AG09309 (cell line): Measurements from ENCODE around the gene CEP43.
A peak's percentile ranks its signal among the peaks of the same experiment; 100 is the strongest.

Source experiments
- DNase-seq: peaks from one replicate; pipeline ENCODE4 v3.0.0-alpha.2; 2010; ENCODE audit warnings: low read depth
- H3K4me3 ChIP-seq: 2 replicates; pipeline ENCODE4 v1.5.1; 2011; ENCODE audit warnings: mild to moderate bottlenecking, low read depth, low read length, moderate library complexity; ENCODE audit not compliant: control insufficient read depth
- CTCF ChIP-seq: IDR thresholded peaks from 2 replicates; pipeline ENCODE4 v1.5.1; 2011; ENCODE audit warnings: mild to moderate bottlenecking, low read depth, low read length, inconsistent platforms; ENCODE audit not compliant: insufficient read depth, control insufficient read depth; ENCODE audit errors: missing control alignments

The CEP43 gene

GRCh38 chr6:166996406-166996805, 2.8 kb upstream of the CEP43 start:
- no peak overlapping the region for H3K4me3 ChIP-seq
- TF ChIP-seq CTCF = no peak
- no peak for DNase-seq

- TF ChIP-seq CTCF = no peak
- no peak for DNase-seq
- H3K4me3 ChIP-seq = peak overlapping the region; percentile 61
Observed at GRCh38 chr6:166997348-166997747, 1.8 kb upstream of the CEP43 start.

GRCh38 chr6:166997768-166998255, 1.4 kb upstream of the CEP43 start:
- peak; percentile 66 for TF ChIP-seq CTCF
- peak; percentile 35 for DNase-seq
- peak overlapping the region; percentile 61 for H3K4me3 ChIP-seq

- DNase-seq = no peak
- no peak for TF ChIP-seq CTCF
- peak overlapping the region; percentile 61 for H3K4me3 ChIP-seq
Observed at GRCh38 chr6:166998256-166999144, 697 bp upstream of the CEP43 start.

- DNase-seq = no peak
- peak overlapping the region; percentile 77 for H3K4me3 ChIP-seq
- no peak for TF ChIP-seq CTCF
Observed at GRCh38 chr6:166999884-167000253, 672 bp downstream of the CEP43 start.

- no peak for TF ChIP-seq CTCF
Observed at GRCh38 chr6:167000759-167001158, 1.6 kb downstream of the CEP43 start.

More at GRCh38 chr6:167000759-167001158, 1.6 kb downstream of the CEP43 start:
- H3K4me3 ChIP-seq = no peak overlapping the region
- DNase-seq = no peak
